CD4-positive, alpha-beta T cell (primary cell): ENCODE data around the gene DNAJC13. TPM values are rescaled to one million over a fixed set of nuclear protein-coding genes. Genes with fewer than 3 reads are reported as not detected.

Source experiments
- ATAC-seq: fragments of 200-7000 bp; cut with Tn5 transposase; one replicate; pipeline ENCODE4 v1.10.0; 2022; ENCODE audit warnings: mild to moderate bottlenecking; ENCODE audit not compliant: poor library complexity
- CTCF ChIA-PET: fragments of 350-600 bp; sonication (Branson Sonifier 250); formaldehyde crosslinking; loops from one replicate; lab custom pipeline; 2021; ENCODE audit warnings: antibody characterized with exemption, inconsistent platforms; lab: Charles Lee
- POLR2A ChIA-PET: fragments of 350-600 bp; sonication (Branson Sonifier 250); formaldehyde crosslinking; loops from one replicate; lab custom pipeline; 2021; ENCODE audit warnings: antibody characterized with exemption, inconsistent platforms; lab: Charles Lee
- DNase-seq, 14 experiments: peaks; one replicate each; pipeline ENCODE4 v3.0.0-alpha.2; 2013 to 2020; ENCODE audit warnings: mixed read lengths in 2 of 14
- H3K27ac ChIP-seq, 2 donors: one replicate each; pipeline versions ENCODE4 v1.5.1 to v1.7.0; 2013; ENCODE audit warnings: low read length in 2 of 2, low read depth in 1 of 2, mild to moderate bottlenecking in 1 of 2
- H3K27me3 ChIP-seq, 2 experiments: 1 replicate in 1 of 2; 2 replicates in 1 of 2; pipeline versions ENCODE4 v1.6.1 to v1.7.0; 2013; ENCODE audit warnings: low read length in 2 of 2, control low read depth in 1 of 2, mild to moderate bottlenecking in 1 of 2, moderate library complexity in 1 of 2; ENCODE audit not compliant: insufficient read depth in 2 of 2, control insufficient read depth in 1 of 2
- H3K36me3 ChIP-seq: one replicate; pipeline ENCODE4 v1.6.1; 2013; ENCODE audit warnings: low read length, control low read depth; ENCODE audit not compliant: insufficient read depth
- H3K4me1 ChIP-seq: one replicate; pipeline ENCODE4 v1.6.1; 2013; ENCODE audit warnings: low read length, control low read depth; ENCODE audit not compliant: insufficient read depth
- H3K4me3 ChIP-seq: one replicate; pipeline ENCODE4 v1.5.1; 2013; ENCODE audit warnings: mild to moderate bottlenecking, low read length, moderate library complexity
- H3K9me3 ChIP-seq, 2 experiments: 1 replicate in 1 of 2; 2 replicates in 1 of 2; pipeline versions ENCODE4 v1.6.1 to v1.7.0; 2013; ENCODE audit warnings: low read length in 2 of 2, mild to moderate bottlenecking in 2 of 2, control low read depth in 1 of 2, moderate library complexity in 1 of 2; ENCODE audit not compliant: control insufficient read depth in 1 of 2, insufficient read depth in 1 of 2
- H3K27ac Mint-ChIP-seq: one replicate; pipeline ENCODE4 v1.8.0; 2020; ENCODE audit warnings: mixed read lengths
- H3K27me3 Mint-ChIP-seq: one replicate; pipeline ENCODE4 v1.8.0; 2021; ENCODE audit warnings: mixed read lengths
- H3K36me3 Mint-ChIP-seq: one replicate; pipeline ENCODE4 v1.8.0; 2021; ENCODE audit warnings: low read depth, mixed read lengths
- H3K4me1 Mint-ChIP-seq: one replicate; pipeline ENCODE4 v1.8.0; 2021; ENCODE audit warnings: low read depth, mixed read lengths
- H3K4me3 Mint-ChIP-seq: one replicate; pipeline ENCODE4 v1.8.0; 2020; ENCODE audit warnings: mild to moderate bottlenecking, mixed read lengths
- H3K9me3 Mint-ChIP-seq: one replicate; pipeline ENCODE4 v1.8.0; 2020; ENCODE audit warnings: mixed read lengths
- CTCF ChIP-seq: fragments of 200-600 bp; IDR thresholded peaks from one replicate; pipeline ENCODE4 v1.8.0; 2022; ENCODE audit warnings: antibody characterized with exemption, mild to moderate bottlenecking
- intact Hi-C, 2 experiments: fragments of 100-400 bp; cut with DNase I in 1 of 2; cut with micrococcal nuclease in 1 of 2; formaldehyde crosslinking; loops; one replicate each; pipeline versions ENCODE4 v1.15.1 to v1.9.0; 2023 to 2025; cut with DNase I, micrococcal nuclease
- total RNA-seq, 174 experiments: library from RNA in 2 of 174; stranded (reverse) in 2 of 174; gene quantifications; one replicate each; pipeline ENCODE4 v1.2.3 and lab custom pipeline; 2021 to 2026

The DNAJC13 gene
- total RNA-seq, 2 experiments from 2014 or later: 13.5 to 14.3 TPM

- Histone ChIP-seq H3K9me3 (no peaks in the 10 kb centered on the region), H3K36me3 (peaks cover 3% of the 10 kb centered on the region), H3K4me3 (no peak overlapping the region), H3K27ac (no peak overlapping the region), H3K4me1 (no peaks in the 10 kb centered on the region), H3K27me3 (no peaks in the 10 kb centered on the region)
- POLR2A ChIA-PET: no interaction called here
- Mint-ChIP-seq H3K36me3 (peaks cover 70% of the 10 kb centered on the region), H3K27ac (no peak overlapping the region), H3K4me3 (no peak overlapping the region), H3K9me3 (no peaks in the 10 kb centered on the region), H3K4me1 (no peaks in the 10 kb centered on the region), H3K27me3 (no peaks in the 10 kb centered on the region)
- intact Hi-C loops: no loop called here
- ATAC-seq (no peak), DNase-seq (no peak)
- TF ChIP-seq CTCF: no peak
- CTCF ChIA-PET: no interaction called here
Measured at GRCh38 chr3:132569580-132569979, 152.3 kb downstream of the DNAJC13 start.

DNA sequence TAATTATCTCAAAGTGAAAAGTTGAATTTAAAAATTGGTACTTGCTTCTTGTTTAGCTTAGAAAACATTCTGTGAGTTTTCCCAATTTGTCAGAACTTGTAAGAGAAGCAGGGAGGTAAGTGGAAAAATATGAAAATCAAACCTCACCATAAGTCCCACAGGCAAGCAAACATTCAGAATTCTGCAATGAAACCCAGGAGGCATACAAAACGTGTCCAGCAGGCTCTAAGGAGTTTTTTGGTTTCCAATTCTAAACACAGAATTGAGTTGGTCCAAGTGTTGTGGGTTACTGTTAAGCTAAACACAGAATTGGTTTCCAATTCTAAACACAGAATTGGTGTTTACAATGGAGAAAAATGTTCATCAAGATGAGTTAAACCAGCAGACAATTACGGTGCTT lies 152.7 kb downstream of the DNAJC13 start:
- TF ChIP-seq CTCF: no peak
- H3K27ac Mint-ChIP-seq: no peak overlapping the region
- H3K27ac ChIP-seq: no peak overlapping the region
- no peak overlapping the region for H3K4me3 Mint-ChIP-seq
- ChIA-PET CTCF (no interaction called here), POLR2A (no interaction called here)
- peaks cover 5% of the 10 kb centered on the region for H3K36me3 ChIP-seq
- no peak for DNase-seq
- no peaks in the 10 kb centered on the region for H3K4me1 ChIP-seq
- H3K27me3 Mint-ChIP-seq: no peaks in the 10 kb centered on the region
- ATAC-seq: no peak
- H3K4me1 Mint-ChIP-seq: no peaks in the 10 kb centered on the region
- no peaks in the 10 kb centered on the region for H3K9me3 Mint-ChIP-seq
- H3K36me3 Mint-ChIP-seq: peaks cover 71% of the 10 kb centered on the region
- intact Hi-C loops: no loop called here
- H3K27me3 ChIP-seq: no peaks in the 10 kb centered on the region
- no peaks in the 10 kb centered on the region for H3K9me3 ChIP-seq
- no peak overlapping the region for H3K4me3 ChIP-seq

DNA sequence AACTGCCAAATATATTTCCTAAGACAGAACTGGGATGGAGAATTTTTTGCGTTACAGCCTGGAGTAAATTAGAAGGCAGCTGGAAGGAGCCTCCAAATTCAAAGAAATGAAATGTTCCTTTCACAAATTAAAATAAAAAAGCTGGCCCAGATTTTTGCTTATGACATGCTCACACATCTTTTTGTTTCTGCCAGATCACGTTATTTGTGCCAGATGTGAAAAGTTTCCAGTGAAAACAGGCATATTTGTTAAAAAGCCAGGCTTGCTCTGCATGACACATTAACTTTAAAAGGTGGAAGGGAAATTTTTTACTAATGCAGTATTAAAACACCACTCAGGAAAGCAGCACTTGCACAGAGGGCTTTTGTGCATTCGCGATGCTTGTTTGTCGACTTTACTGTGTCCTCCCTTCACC lies 156.5 kb downstream of the DNAJC13 start:
- DNase-seq (no peak), ATAC-seq (no peak)
- Histone ChIP-seq H3K4me1 (no peaks in the 10 kb centered on the region), H3K9me3 (no peaks in the 10 kb centered on the region), H3K36me3 (peaks cover 29% of the 10 kb centered on the region), H3K27me3 (no peaks in the 10 kb centered on the region), H3K4me3 (no peak overlapping the region), H3K27ac (no peak overlapping the region)
- Mint-ChIP-seq H3K27ac (no peak overlapping the region), H3K27me3 (no peaks in the 10 kb centered on the region), H3K9me3 (no peaks in the 10 kb centered on the region), H3K36me3 (peaks cover 91% of the 10 kb centered on the region), H3K4me3 (no peak overlapping the region), H3K4me1 (no peaks in the 10 kb centered on the region)
- no peak for TF ChIP-seq CTCF
- CTCF ChIA-PET: no interaction called here
- POLR2A ChIA-PET: no interaction called here
- intact Hi-C loops: no loop called here
